ENCODE measurements around the gene ZC3H10.
"Not testable (repeated sequence)": the region's sequence is repeated elsewhere in the genome, so short reads cannot be mapped to it uniquely, and the experiment has no call there.

The ZC3H10 gene

GRCh38 chr12:56153678-56154065 is 35.6 kb downstream of the ZC3H10 start:
- peaks cover 31 to 33% of the 10 kb centered on the region in 2 donors for H3K4me1 ChIP-seq (ENCODE audit: control insufficient read depth in 1 of 2, insufficient read depth in 2 of 2, low read length in 2 of 2)
- H3K27me3 ChIP-seq (ENCODE audit: control insufficient read depth in 1 of 2, insufficient read depth in 2 of 2, low read length in 2 of 2): no peaks in the 10 kb centered on the region
- H3K27ac ChIP-seq (ENCODE audit: low read depth, low read length): no peak overlapping the region
- H3K9ac ChIP-seq (ENCODE audit: low read depth in 1 of 2, low read length in 2 of 2): no peak overlapping the region
- H3K36me3 ChIP-seq (ENCODE audit: control insufficient read depth in 1 of 2, insufficient read depth in 2 of 2, low read length in 2 of 2): no peaks in the 10 kb centered on the region
- H3K9me3 ChIP-seq (ENCODE audit: control insufficient read depth in 1 of 2, low read length in 2 of 2): no peaks in the 10 kb centered on the region
- no peak overlapping the region for H3K4me3 ChIP-seq (ENCODE audit: low read depth in 1 of 2, low read length in 2 of 2)

GRCh38 chr12:56154246-56154771 is 36.2 kb downstream of the ZC3H10 start:
- no peak overlapping the region for H3K9ac ChIP-seq (ENCODE audit: low read depth in 1 of 2, low read length in 2 of 2)
- H3K27ac ChIP-seq (ENCODE audit: low read depth, low read length): no peak overlapping the region
- H3K4me3 ChIP-seq (ENCODE audit: low read depth in 1 of 2, low read length in 2 of 2): no peak overlapping the region
- H3K27me3 ChIP-seq (ENCODE audit: control insufficient read depth in 1 of 2, insufficient read depth in 2 of 2, low read length in 2 of 2): no peaks in the 10 kb centered on the region
- peaks cover 31 to 34% of the 10 kb centered on the region in 2 donors for H3K4me1 ChIP-seq (ENCODE audit: control insufficient read depth in 1 of 2, insufficient read depth in 2 of 2, low read length in 2 of 2)
- peaks cover 0 to 1% of the 10 kb centered on the region in 2 donors for H3K36me3 ChIP-seq (ENCODE audit: control insufficient read depth in 1 of 2, insufficient read depth in 2 of 2, low read length in 2 of 2)
- H3K9me3 ChIP-seq (ENCODE audit: control insufficient read depth in 1 of 2, low read length in 2 of 2): no peaks in the 10 kb centered on the region

GRCh38 chr12:56154818-56155217 is 36.8 kb downstream of the ZC3H10 start:
- no peak overlapping the region for H3K9ac ChIP-seq (ENCODE audit: low read depth in 1 of 2, low read length in 2 of 2)
- H3K27ac ChIP-seq (ENCODE audit: low read depth, low read length): no peak overlapping the region
- H3K4me1 ChIP-seq (ENCODE audit: control insufficient read depth in 1 of 2, insufficient read depth in 2 of 2, low read length in 2 of 2): peaks cover 35 to 39% of the 10 kb centered on the region in 2 donors
- no peaks in the 10 kb centered on the region for H3K9me3 ChIP-seq (ENCODE audit: control insufficient read depth in 1 of 2, low read length in 2 of 2)
- no peak overlapping the region for H3K4me3 ChIP-seq (ENCODE audit: low read depth in 1 of 2, low read length in 2 of 2)
- peaks cover 2 to 6% of the 10 kb centered on the region in 2 donors for H3K36me3 ChIP-seq (ENCODE audit: control insufficient read depth in 1 of 2, insufficient read depth in 2 of 2, low read length in 2 of 2)
- no peaks in the 10 kb centered on the region for H3K27me3 ChIP-seq (ENCODE audit: control insufficient read depth in 1 of 2, insufficient read depth in 2 of 2, low read length in 2 of 2)

DNA sequence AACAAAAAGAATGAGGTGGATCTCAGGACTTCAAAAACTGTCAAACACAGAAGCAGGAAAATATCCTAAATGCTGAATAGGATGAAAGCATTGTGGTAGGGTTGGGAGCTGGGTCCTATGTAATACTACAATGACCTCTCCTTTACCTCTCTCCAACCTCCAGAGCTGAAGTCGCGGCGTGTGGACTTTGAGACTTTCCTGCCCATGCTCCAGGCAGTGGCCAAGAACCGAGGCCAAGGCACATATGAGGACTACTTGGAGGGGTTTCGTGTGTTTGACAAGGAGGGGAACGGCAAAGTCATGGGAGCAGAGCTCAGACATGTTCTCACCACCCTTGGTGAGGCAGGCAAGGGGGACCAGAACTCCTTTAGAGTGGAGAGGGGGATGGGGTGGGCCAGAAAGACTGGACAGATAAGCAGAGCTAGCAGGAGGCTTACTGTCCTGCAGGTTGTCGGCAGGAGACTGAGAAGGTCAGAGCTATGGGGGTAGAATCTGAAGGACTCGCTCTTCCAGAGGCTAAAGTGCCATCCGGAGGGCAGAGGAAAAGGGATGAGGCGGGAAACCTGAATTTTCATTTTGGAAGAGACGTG is 37.3 kb downstream of the ZC3H10 start:
- Histone ChIP-seq H3K4me1 (ENCODE audit: control insufficient read depth in 1 of 2, insufficient read depth in 2 of 2, low read length in 2 of 2) (peaks cover 39 to 44% of the 10 kb centered on the region in 2 donors), H3K9me3 (ENCODE audit: control insufficient read depth in 1 of 2, low read length in 2 of 2) (no peaks in the 10 kb centered on the region), H3K36me3 (ENCODE audit: control insufficient read depth in 1 of 2, insufficient read depth in 2 of 2, low read length in 2 of 2) (peaks cover 7 to 12% of the 10 kb centered on the region in 2 donors), H3K4me3 (ENCODE audit: low read depth in 1 of 2, low read length in 2 of 2) (no peak overlapping the region), H3K9ac (ENCODE audit: low read depth in 1 of 2, low read length in 2 of 2) (no peak overlapping the region), H3K27me3 (ENCODE audit: control insufficient read depth in 1 of 2, insufficient read depth in 2 of 2, low read length in 2 of 2) (no peaks in the 10 kb centered on the region), H3K27ac (ENCODE audit: low read depth, low read length) (no peak overlapping the region)

DNA sequence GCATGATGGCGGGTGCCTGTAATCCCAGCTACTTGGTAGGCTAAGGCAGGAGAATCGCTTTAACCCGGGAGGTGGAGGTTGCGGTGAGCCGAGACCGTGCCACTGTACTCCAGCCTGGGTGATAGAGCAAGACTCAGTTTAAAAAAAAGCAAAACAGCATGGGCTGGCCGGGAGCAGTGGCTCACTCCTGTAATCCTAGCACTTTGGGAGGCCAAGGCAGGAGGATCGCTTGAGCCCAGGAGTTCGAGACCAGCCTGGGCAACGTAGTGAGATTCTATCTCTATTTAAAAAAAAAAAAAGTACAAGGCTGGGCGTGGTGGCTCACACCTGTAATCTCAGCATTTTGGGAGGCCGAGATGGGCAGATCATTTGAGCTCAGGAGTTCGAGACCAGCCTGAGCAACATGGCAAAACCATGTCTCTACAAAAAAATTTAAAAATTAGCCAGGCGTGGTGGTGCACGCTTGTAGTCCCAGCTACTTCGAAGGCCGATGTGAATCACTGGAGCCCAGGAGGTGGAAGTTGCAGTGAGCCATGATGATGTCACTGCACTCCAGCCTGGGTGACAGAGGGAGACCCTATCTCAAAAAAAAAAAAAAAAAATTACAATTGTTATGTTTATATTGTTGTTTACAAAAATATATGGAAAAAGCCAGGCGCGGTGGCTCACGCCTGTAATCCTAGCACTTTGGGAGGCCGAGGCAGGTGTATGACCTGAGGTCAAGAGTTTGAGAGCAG is 38.6 kb downstream of the ZC3H10 start:
- Histone ChIP-seq H3K4me1 (ENCODE audit: control insufficient read depth in 1 of 2, insufficient read depth in 2 of 2, low read length in 2 of 2) (peaks cover 42 to 52% of the 10 kb centered on the region in 2 donors), H3K4me3 (ENCODE audit: low read depth in 1 of 2, low read length in 2 of 2) (peak overlapping the region; percentile 76 to 78), H3K36me3 (ENCODE audit: control insufficient read depth in 1 of 2, insufficient read depth in 2 of 2, low read length in 2 of 2) (peaks cover 20 to 24% of the 10 kb centered on the region in 2 donors), H3K9ac (ENCODE audit: low read depth in 1 of 2, low read length in 2 of 2) (peak overlapping the region; percentile 94 to 100)
- H3K27ac ChIP-seq (ENCODE audit: low read depth, low read length); H3K9me3 ChIP-seq (ENCODE audit: control insufficient read depth in 1 of 2, low read length in 2 of 2); H3K27me3 ChIP-seq (ENCODE audit: control insufficient read depth in 1 of 2, insufficient read depth in 2 of 2, low read length in 2 of 2): not testable (repeated sequence)

DNA sequence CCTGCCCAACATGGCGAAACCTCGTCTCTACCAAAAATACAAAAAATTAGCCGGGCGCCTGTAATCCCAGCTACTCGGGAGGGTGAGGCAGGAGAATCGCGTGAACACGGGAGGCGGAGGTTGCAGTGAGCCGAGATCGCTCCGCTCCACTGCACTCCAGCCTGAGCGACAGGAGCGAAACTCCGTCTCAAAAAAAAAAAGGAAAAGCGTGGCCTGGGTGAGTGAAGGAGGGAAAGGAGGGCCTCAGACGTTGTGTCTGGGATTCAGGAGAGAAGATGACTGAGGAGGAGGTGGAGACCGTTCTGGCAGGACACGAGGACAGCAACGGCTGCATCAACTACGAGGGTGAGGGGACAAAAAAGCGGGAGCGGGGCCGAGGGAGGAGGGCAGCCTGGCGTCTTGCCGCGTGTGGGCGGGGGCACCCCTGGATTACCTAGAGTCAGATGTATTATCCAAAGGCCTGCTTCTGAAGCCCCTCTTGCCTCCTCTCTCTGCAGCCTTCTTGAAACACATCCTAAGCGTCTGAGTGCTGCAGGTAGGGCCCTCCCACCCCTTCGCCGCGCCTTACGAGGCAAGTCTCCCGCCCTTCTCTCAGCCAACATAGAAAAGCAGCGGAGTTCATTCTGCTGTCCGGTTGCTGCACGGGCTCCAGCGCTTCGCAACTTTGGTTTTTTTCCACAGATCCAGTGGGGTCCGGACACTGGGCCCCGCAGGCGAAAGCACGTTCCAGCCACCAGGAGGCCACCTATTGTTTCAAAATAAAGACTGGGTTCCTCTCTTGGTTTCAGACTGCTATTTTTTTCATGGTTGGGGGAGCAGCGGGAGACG is 39.3 kb downstream of the ZC3H10 start:
- H3K4me1 ChIP-seq (ENCODE audit: control insufficient read depth in 1 of 2, insufficient read depth in 2 of 2, low read length in 2 of 2): peaks cover 43 to 56% of the 10 kb centered on the region in 2 donors

GRCh38 chr12:56158029-56158925 is 40.2 kb downstream of the ZC3H10 start, which contains the start of gene MYL6:
TSS of gene MYL6 (plus strand) at chr12:56158359. CDS start at chr12:56158402, 43 bp downstream.
- peak within 1 kb of the TSS; percentile 86 to 93 for H3K4me3 ChIP-seq (ENCODE audit: low read depth in 1 of 2, low read length in 2 of 2)
- peak within 1 kb of the TSS; percentile 99 to 100 for H3K9ac ChIP-seq (ENCODE audit: low read depth in 1 of 2, low read length in 2 of 2)
- no peaks in the 10 kb centered on the region for H3K27me3 ChIP-seq (ENCODE audit: control insufficient read depth in 1 of 2, insufficient read depth in 2 of 2, low read length in 2 of 2)
- peaks cover 35 to 48% of the 10 kb centered on the region in 2 donors for H3K4me1 ChIP-seq (ENCODE audit: control insufficient read depth in 1 of 2, insufficient read depth in 2 of 2, low read length in 2 of 2)
- H3K9me3 ChIP-seq (ENCODE audit: control insufficient read depth in 1 of 2, low read length in 2 of 2): no peaks in the 10 kb centered on the region
- peak within 1 kb of the TSS; percentile 96 for H3K27ac ChIP-seq (ENCODE audit: low read depth, low read length)
- H3K36me3 ChIP-seq (ENCODE audit: control insufficient read depth in 1 of 2, insufficient read depth in 2 of 2, low read length in 2 of 2): peaks cover 33 to 38% of the 10 kb centered on the region in 2 donors

More for the DNA sequence above, 39.3 kb downstream of the ZC3H10 start:
- no peaks in the 10 kb centered on the region for H3K27me3 ChIP-seq (ENCODE audit: control insufficient read depth in 1 of 2, insufficient read depth in 2 of 2, low read length in 2 of 2)
- H3K36me3 ChIP-seq (ENCODE audit: control insufficient read depth in 1 of 2, insufficient read depth in 2 of 2, low read length in 2 of 2): peaks cover 28 to 31% of the 10 kb centered on the region in 2 donors
- peak overlapping the region; percentile 78 for H3K27ac ChIP-seq (ENCODE audit: low read depth, low read length)
- peak overlapping the region; percentile 94 to 100 for H3K9ac ChIP-seq (ENCODE audit: low read depth in 1 of 2, low read length in 2 of 2)
- H3K9me3 ChIP-seq (ENCODE audit: control insufficient read depth in 1 of 2, low read length in 2 of 2): no peaks in the 10 kb centered on the region
- peak overlapping the region; percentile 76 to 78 for H3K4me3 ChIP-seq (ENCODE audit: low read depth in 1 of 2, low read length in 2 of 2)

GRCh38 chr12:56158926-56159461 is 40.9 kb downstream of the ZC3H10 start:
- Histone ChIP-seq H3K9ac (ENCODE audit: low read depth in 1 of 2, low read length in 2 of 2) (peak overlapping the region; percentile 99 to 100), H3K4me1 (ENCODE audit: control insufficient read depth in 1 of 2, insufficient read depth in 2 of 2, low read length in 2 of 2) (peaks cover 33 to 45% of the 10 kb centered on the region in 2 donors), H3K4me3 (ENCODE audit: low read depth in 1 of 2, low read length in 2 of 2) (peak overlapping the region; percentile 86 to 93), H3K27ac (ENCODE audit: low read depth, low read length) (peak overlapping the region; percentile 96), H3K36me3 (ENCODE audit: control insufficient read depth in 1 of 2, insufficient read depth in 2 of 2, low read length in 2 of 2) (peaks cover 38 to 41% of the 10 kb centered on the region in 2 donors), H3K9me3 (ENCODE audit: control insufficient read depth in 1 of 2, low read length in 2 of 2) (no peaks in the 10 kb centered on the region), H3K27me3 (ENCODE audit: control insufficient read depth in 1 of 2, insufficient read depth in 2 of 2, low read length in 2 of 2) (no peaks in the 10 kb centered on the region)
